ENCODE data around the gene ABCC9. TPM values are rescaled to one million over a fixed set of nuclear protein-coding genes. Genes with fewer than 3 reads are reported as not detected.

The ABCC9 gene
- polyA plus RNA-seq, 1 donor: 84.5 TPM

GRCh38 chr12:21773263-21773741, 167.9 kb downstream of the ABCC9 start:
- DNase-seq: peak; percentile 54

- no peak for DNase-seq
Observed at GRCh38 chr12:21771311-21771710, 169.9 kb downstream of the ABCC9 start.

GRCh38 chr12:21769307-21769706, 171.9 kb downstream of the ABCC9 start:
- no peak for DNase-seq

GRCh38 chr12:21766403-21766802, 174.8 kb downstream of the ABCC9 start:
- DNase-seq: no peak

- no peak for DNase-seq
Observed at GRCh38 chr12:21764950-21765349, 176.3 kb downstream of the ABCC9 start.

GRCh38 chr12:21764065-21764464, 177.2 kb downstream of the ABCC9 start:
- DNase-seq: no peak

GRCh38 chr12:21763531-21763930, 177.7 kb downstream of the ABCC9 start:
- no peak for DNase-seq

- DNase-seq: no peak
Observed at GRCh38 chr12:21759737-21760136, 181.5 kb downstream of the ABCC9 start.

GRCh38 chr12:21757735-21758134, 183.5 kb downstream of the ABCC9 start:
- no peak for DNase-seq

- no peak for DNase-seq
Observed at GRCh38 chr12:21756699-21757098, 184.5 kb downstream of the ABCC9 start.

- DNase-seq: peak; percentile 12
Observed at GRCh38 chr12:21751517-21751916, 189.7 kb downstream of the ABCC9 start.

Other genes with a start within 250 kb of the ABCC9 start
- gene KCNJ8, start 166.7 kb downstream of the ABCC9 start, polyA plus RNA-seq (ENCODE audit: insufficient read length): 33.8 TPM
- gene CMAS, start 104.8 kb upstream of the ABCC9 start, polyA plus RNA-seq (ENCODE audit: insufficient read length): 28.5 TPM